Mesenchymal stem cell (in vitro differentiated cells and primary cell): ENCODE data around the gene MTMR6.

ENCODE experiments used
- DNase-seq: peaks from one replicate; pipeline ENCODE4 v3.0.0-alpha.2; 2013
- H2AFZ ChIP-seq: one replicate; pipeline ENCODE4 v1.6.1; 2013; ENCODE audit warnings: low read depth, mild to moderate bottlenecking, control low read depth, inconsistent platforms, low read length, moderate library complexity
- H2AK5ac ChIP-seq: 2 replicates; pipeline ENCODE4 v1.6.1; 2013; ENCODE audit warnings: low read length, moderate library complexity, mild to moderate bottlenecking, inconsistent platforms; ENCODE audit not compliant: severe bottlenecking
- H2BK120ac ChIP-seq: one replicate; pipeline ENCODE4 v1.6.1; 2013; ENCODE audit warnings: low read depth, mild to moderate bottlenecking, inconsistent platforms, low read length, moderate library complexity
- H2BK12ac ChIP-seq, 2 experiments: one replicate each; pipeline ENCODE4 v1.6.1; 2013; ENCODE audit warnings: inconsistent platforms in 2 of 2, low read length in 2 of 2, mild to moderate bottlenecking in 2 of 2, moderate library complexity in 2 of 2, control low read depth in 1 of 2
- H2BK15ac ChIP-seq: one replicate; pipeline ENCODE4 v1.6.1; 2013; ENCODE audit warnings: mild to moderate bottlenecking, low read depth, inconsistent platforms; ENCODE audit not compliant: poor library complexity, severe bottlenecking
- H2BK5ac ChIP-seq: 2 replicates; pipeline ENCODE4 v1.6.1; 2013; ENCODE audit warnings: low read depth, mild to moderate bottlenecking, low read length, control low read depth, inconsistent platforms; ENCODE audit not compliant: poor library complexity, severe bottlenecking
- H3K14ac ChIP-seq, 2 experiments: one replicate each; pipeline ENCODE4 v1.6.1; 2013; ENCODE audit warnings: inconsistent platforms in 2 of 2, low read length in 2 of 2, control low read depth in 1 of 2, mild to moderate bottlenecking in 1 of 2, moderate library complexity in 1 of 2
- H3K18ac ChIP-seq, 2 experiments: one replicate each; pipeline ENCODE4 v1.6.1; 2013; ENCODE audit warnings: inconsistent platforms in 2 of 2, low read length in 2 of 2, control low read depth in 1 of 2, low read depth in 1 of 2, mild to moderate bottlenecking in 1 of 2
- H3K23ac ChIP-seq, 2 experiments: one replicate each; pipeline ENCODE4 v1.6.1; 2013; ENCODE audit warnings: inconsistent platforms in 2 of 2, low read length in 2 of 2, mild to moderate bottlenecking in 2 of 2, moderate library complexity in 2 of 2, control low read depth in 1 of 2
- H3K27ac ChIP-seq: 2 replicates; pipeline ENCODE4 v1.5.1; 2013; ENCODE audit warnings: mild to moderate bottlenecking, moderate library complexity, low read length, control low read depth, inconsistent platforms; ENCODE audit not compliant: poor library complexity, severe bottlenecking
- H3K27me3 ChIP-seq, 2 experiments: 2 replicates each; pipeline versions ENCODE4 v1.6.1 to v1.7.0; 2013; ENCODE audit warnings: low read length in 2 of 2, mild to moderate bottlenecking in 2 of 2, moderate library complexity in 2 of 2, control low read depth in 1 of 2, inconsistent platforms in 1 of 2; ENCODE audit not compliant: control insufficient read depth in 1 of 2, insufficient read depth in 1 of 2
- H3K36me3 ChIP-seq, 2 experiments: 2 replicates each; pipeline versions ENCODE4 v1.6.1 to v1.7.0; 2013; ENCODE audit warnings: low read length in 2 of 2, control low read depth in 1 of 2, inconsistent platforms in 1 of 2, low read depth in 1 of 2, mild to moderate bottlenecking in 1 of 2; ENCODE audit not compliant: insufficient read depth in 2 of 2, control insufficient read depth in 1 of 2
- H3K4ac ChIP-seq, 2 experiments: one replicate each; pipeline ENCODE4 v1.6.1; 2013; ENCODE audit warnings: inconsistent platforms in 2 of 2, low read length in 2 of 2, mild to moderate bottlenecking in 2 of 2, moderate library complexity in 2 of 2, control low read depth in 1 of 2, low read depth in 1 of 2
- H3K4me1 ChIP-seq: 2 replicates; pipeline ENCODE4 v1.6.1; 2013; ENCODE audit warnings: low read depth, low read length, control low read depth; ENCODE audit not compliant: control insufficient read depth, insufficient read depth
- H3K4me2 ChIP-seq: 2 replicates; pipeline ENCODE4 v1.6.1; 2013; ENCODE audit warnings: low read length, mild to moderate bottlenecking, inconsistent platforms; ENCODE audit not compliant: poor library complexity, severe bottlenecking
- H3K4me3 ChIP-seq, 2 experiments: 2 replicates each; pipeline versions ENCODE4 v1.5.1 to v1.7.0; 2013; ENCODE audit warnings: low read length in 2 of 2, mild to moderate bottlenecking in 2 of 2, control low read depth in 1 of 2, low read depth in 1 of 2; ENCODE audit not compliant: insufficient read depth in 1 of 2
- H3K79me1 ChIP-seq: replicated peaks from 2 replicates; pipeline ENCODE4 v1.6.1; 2013; ENCODE audit warnings: mild to moderate bottlenecking, control low read depth, low read length, inconsistent platforms; ENCODE audit not compliant: poor library complexity, severe bottlenecking
- H3K9ac ChIP-seq: 2 replicates; pipeline ENCODE4 v1.7.0; 2013; ENCODE audit warnings: mild to moderate bottlenecking, low read length, moderate library complexity
- H3K9me3 ChIP-seq: 2 replicates; pipeline ENCODE4 v1.7.0; 2013; ENCODE audit warnings: mild to moderate bottlenecking, low read length; ENCODE audit not compliant: control insufficient read depth
- H4K8ac ChIP-seq: one replicate; pipeline ENCODE4 v1.6.1; 2013; ENCODE audit warnings: inconsistent platforms, mild to moderate bottlenecking, low read length, moderate library complexity
- H4K91ac ChIP-seq: one replicate; pipeline ENCODE4 v1.6.1; 2013; ENCODE audit warnings: mild to moderate bottlenecking, low read length, inconsistent platforms
- WGBS: methylation state at CpG from one replicate; pipeline ENCODE4 v1.1.7; 2013; ENCODE audit warnings: mixed read lengths; 5-methylcytosine and 5-hydroxymethylcytosine counted together

The MTMR6 gene

DNA sequence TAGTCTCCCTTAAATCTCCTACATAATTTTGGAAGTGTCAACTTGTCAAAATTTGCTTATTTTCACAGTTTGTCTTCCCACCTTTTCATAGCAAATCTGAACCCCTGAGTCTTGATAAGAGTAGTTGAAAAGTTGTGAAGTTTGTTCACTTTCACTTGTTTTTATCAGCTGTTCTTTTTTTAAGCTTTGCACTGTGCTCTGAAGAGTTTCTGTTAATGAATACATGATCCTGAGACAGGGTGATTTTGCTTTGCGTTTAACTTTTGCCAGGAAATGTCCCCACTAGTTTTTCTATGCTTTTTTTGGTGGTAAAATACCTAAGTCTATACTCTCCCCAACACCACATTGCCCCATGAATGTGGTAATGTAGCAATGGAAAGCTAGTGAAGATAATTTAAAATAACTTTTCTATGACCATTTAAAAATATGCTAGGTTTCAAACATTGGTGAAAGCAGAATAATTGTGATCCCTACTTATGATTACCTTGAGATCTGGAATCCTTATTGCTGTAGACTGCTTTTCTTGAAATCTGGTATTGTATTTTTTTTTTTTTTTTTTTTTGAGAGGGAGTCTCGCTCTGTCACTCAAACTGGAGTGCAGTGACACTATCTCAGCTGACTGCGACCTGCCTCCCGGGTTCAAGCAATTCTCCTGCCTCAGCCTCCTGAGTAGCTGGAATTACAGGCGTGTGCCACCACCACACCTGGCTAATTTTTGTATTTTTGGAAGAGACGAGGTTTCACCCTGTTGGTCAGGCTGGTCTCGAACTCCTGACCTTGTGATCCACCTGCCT is 19.6 kb upstream of the MTMR6 start:
- H2BK120ac ChIP-seq = no peak overlapping the region
- H3K9me3 ChIP-seq = no peaks in the 10 kb centered on the region
- no peak overlapping the region for H3K4ac ChIP-seq
- H4K91ac ChIP-seq = no peak overlapping the region
- 94% methylated on average over 6 of the region's 7 CpGs for WGBS
- no peak overlapping the region for H4K8ac ChIP-seq
- H2BK12ac ChIP-seq = no peak overlapping the region
- H3K18ac ChIP-seq = no peak overlapping the region
- no peak overlapping the region for H2BK5ac ChIP-seq
- H3K79me1 ChIP-seq = peaks cover 8% of the 10 kb centered on the region
- H2AFZ ChIP-seq = no peak overlapping the region
- H3K4me3 ChIP-seq = no peak overlapping the region
- peak overlapping the region; percentile 66 for H2AK5ac ChIP-seq
- peak overlapping the region; percentile 57 for H3K27ac ChIP-seq
- no peak overlapping the region for H3K4me2 ChIP-seq
- H3K23ac ChIP-seq = no peak overlapping the region
- H2BK15ac ChIP-seq = no peak overlapping the region
- H3K14ac ChIP-seq = no peak overlapping the region
- peaks cover 10% of the 10 kb centered on the region for H3K4me1 ChIP-seq
- no peak for DNase-seq
- H3K9ac ChIP-seq = no peak overlapping the region
- H3K36me3 ChIP-seq = peaks cover 9 to 65% of the 10 kb centered on the region in 2 experiments
- H3K27me3 ChIP-seq = no peaks in the 10 kb centered on the region

- Histone ChIP-seq H3K9ac (peak overlapping the region; percentile 98), H2BK120ac (no peak overlapping the region), H3K4ac (peak overlapping the region; percentile 81 to 94), H3K27me3 (peaks cover 0 to under 1% of the 10 kb centered on the region in 2 experiments), H3K14ac (peak overlapping the region in 1 of 2 experiments; percentile 79), H3K4me1 (peaks cover 12% of the 10 kb centered on the region), H2BK15ac (no peak overlapping the region), H2AK5ac (peak overlapping the region; percentile 91), H4K91ac (no peak overlapping the region), H3K79me1 (peaks cover 4% of the 10 kb centered on the region), H2AFZ (peak overlapping the region; percentile 46), H3K18ac (peak overlapping the region; percentile 43 to 78), H4K8ac (peak overlapping the region; percentile 85), H3K36me3 (peaks cover 6 to 25% of the 10 kb centered on the region in 2 experiments), H3K4me2 (peak overlapping the region; percentile 75), H2BK12ac (no peak overlapping the region), H3K9me3 (no peaks in the 10 kb centered on the region), H2BK5ac (peak overlapping the region; percentile 63), H3K27ac (peak overlapping the region; percentile 96), H3K4me3 (peak overlapping the region; percentile 97 to 98), H3K23ac (peak overlapping the region in 1 of 2 experiments; percentile 42)
- WGBS = 2% methylated on average over 6 of the region's 7 CpGs
- DNase-seq = no peak
These were observed 14.8 kb upstream of the MTMR6 start for GRCh38 chr13:25302121-25302520.

GRCh38 chr13:25301347-25302113 is 14.2 kb upstream of the MTMR6 start, which contains the start of gene NUP58:
Gene NUP58 (plus strand): TSS chr13:25301625. CDS start chr13:25301774, 149 bp downstream.
- peak within 1 kb of the TSS; percentile 89 for H4K91ac ChIP-seq
- H3K4ac ChIP-seq = peak within 1 kb of the TSS; percentile 84 to 94
- peak within 1 kb of the TSS; percentile 96 for H2BK15ac ChIP-seq
- H4K8ac ChIP-seq = peak within 1 kb of the TSS; percentile 100
- H2AK5ac ChIP-seq = peak within 1 kb of the TSS; percentile 91
- peak within 1 kb of the TSS; percentile 78 to 83 for H3K18ac ChIP-seq
- peak within 1 kb of the TSS; percentile 92 for H2BK120ac ChIP-seq
- peak within 1 kb of the TSS in 1 of 2 experiments; percentile 42 for H3K23ac ChIP-seq
- H3K14ac ChIP-seq = peak within 1 kb of the TSS in 1 of 2 experiments; percentile 79
- peak within 1 kb of the TSS; percentile 96 for H3K27ac ChIP-seq
- peak within 1 kb of the TSS; percentile 91 for H2AFZ ChIP-seq
- H3K36me3 ChIP-seq = peaks cover 6 to 23% of the 10 kb centered on the region in 2 experiments
- H2BK12ac ChIP-seq = peak within 1 kb of the TSS in 1 of 2 experiments; percentile 73
- H3K27me3 ChIP-seq = peaks cover 4 to 7% of the 10 kb centered on the region in 2 experiments
- peaks cover 4% of the 10 kb centered on the region for H3K79me1 ChIP-seq
- peak within 1 kb of the TSS; percentile 63 for H2BK5ac ChIP-seq
- peaks cover 12% of the 10 kb centered on the region for H3K4me1 ChIP-seq
- DNase-seq = peak; percentile 96
- WGBS = 2% methylated on average over 59 of the region's 64 CpGs
- H3K9ac ChIP-seq = peak within 1 kb of the TSS; percentile 98
- H3K4me2 ChIP-seq = peak within 1 kb of the TSS; percentile 75
- no peaks in the 10 kb centered on the region for H3K9me3 ChIP-seq
- peak within 1 kb of the TSS; percentile 97 to 98 for H3K4me3 ChIP-seq
